Neural cell (in vitro differentiated cells): ENCODE measurements around the gene UFSP2. TPM values are rescaled to one million over a fixed set of nuclear protein-coding genes. Genes with fewer than 3 reads are reported as not detected.

Experiments used
- H2AFZ ChIP-seq: fragments of 200-600, 300-800 bp; sonication (generic), shearing (Covaris generic); 2 replicates; pipeline ENCODE4 v1.6.0; 2014; ENCODE audit warnings: low read depth, mild to moderate bottlenecking, antibody characterized with exemption, low read length, moderate library complexity
- H3F3A ChIP-seq: fragments of 200-600 bp; shearing (Covaris generic); 2 replicates; pipeline ENCODE4 v1.6.1; 2016; ENCODE audit warnings: mild to moderate bottlenecking, moderate library complexity, mixed read lengths, antibody characterized with exemption, low read length; ENCODE audit not compliant: insufficient read depth, poor library complexity, severe bottlenecking
- H3K27ac ChIP-seq: fragments of 200-600, 300-800 bp; sonication (generic), shearing (Covaris generic); 2 replicates; pipeline ENCODE4 v1.5.1; 2014; ENCODE audit warnings: mild to moderate bottlenecking, low read length, moderate library complexity
- H3K27me3 ChIP-seq: fragments of 300-800, 200-600 bp; sonication (generic), shearing (Covaris generic); 2 replicates; pipeline ENCODE4 v1.6.0; 2014; ENCODE audit warnings: mild to moderate bottlenecking, low read depth, low read length, moderate library complexity; ENCODE audit not compliant: insufficient read depth
- H3K36me3 ChIP-seq: fragments of 300-800, 200-600 bp; sonication (generic), shearing (Covaris generic); 2 replicates; pipeline ENCODE4 v1.5.1; 2014; ENCODE audit warnings: mild to moderate bottlenecking, antibody characterized with exemption, low read length, moderate library complexity; ENCODE audit not compliant: insufficient read depth
- H3K4me2 ChIP-seq: fragments of 300-800, 200-600 bp; sonication (generic), shearing (Covaris generic); 2 replicates; pipeline ENCODE4 v1.6.0; 2014; ENCODE audit warnings: mild to moderate bottlenecking, low read length
- H3K4me3 ChIP-seq: fragments of 300-800, 200-600 bp; sonication (generic), shearing (Covaris generic); 2 replicates; pipeline ENCODE4 v1.5.1; 2014; ENCODE audit warnings: mild to moderate bottlenecking, low read length, moderate library complexity
- H3K79me2 ChIP-seq: fragments of 200-600 bp; shearing (Covaris generic); replicated peaks from 2 replicates; pipeline ENCODE4 v1.6.0; 2014; ENCODE audit warnings: mild to moderate bottlenecking, low read length, moderate library complexity; ENCODE audit not compliant: insufficient read depth
- H3K9ac ChIP-seq: fragments of 300-800, 200-600 bp; sonication (generic), shearing (Covaris generic); 2 replicates; pipeline ENCODE4 v1.6.1; 2016; ENCODE audit warnings: mild to moderate bottlenecking, low read length, mixed read lengths
- H3K9me2 ChIP-seq: fragments of 200-600 bp; shearing (Covaris generic); 2 replicates; pipeline ENCODE4 v1.6.1; 2016; ENCODE audit warnings: mild to moderate bottlenecking, low read length, mixed read lengths; ENCODE audit not compliant: insufficient read depth
- H3K9me3 ChIP-seq: fragments of 200-600, 300-800 bp; sonication (generic), shearing (Covaris generic); 2 replicates; pipeline ENCODE4 v1.6.1; 2016; ENCODE audit warnings: mild to moderate bottlenecking, mixed run types, low read length, moderate library complexity, mixed read lengths
- H4K20me1 ChIP-seq: fragments of 200-600 bp; shearing (Covaris generic); 2 replicates; pipeline ENCODE4 v1.6.1; 2016; ENCODE audit warnings: mild to moderate bottlenecking, mixed run types; ENCODE audit not compliant: insufficient read depth
- EP300 ChIP-seq: fragments of 450-650 bp; conservative IDR thresholded peaks from 2 replicates; pipeline ENCODE4 v1.6.1; 2014; ENCODE audit warnings: antibody characterized with exemption, mild to moderate bottlenecking, moderate library complexity; ENCODE audit not compliant: poor library complexity, severe bottlenecking
- EZH2 ChIP-seq: fragments of 200-600, 300-800 bp; shearing (Covaris generic), sonication (generic); IDR thresholded peaks from 2 replicates; pipeline ENCODE4 v1.6.1; 2014; ENCODE audit warnings: antibody characterized with exemption, low read length, borderline replicate concordance, mild to moderate bottlenecking; ENCODE audit not compliant: insufficient read depth, poor library complexity, severe bottlenecking
- MXI1 ChIP-seq: fragments of 450-650 bp; conservative IDR thresholded peaks from 2 replicates; pipeline ENCODE4 v1.6.1; 2014; ENCODE audit warnings: antibody characterized with exemption, mild to moderate bottlenecking; ENCODE audit not compliant: poor library complexity, severe bottlenecking
- POLR2AphosphoS5 ChIP-seq: IDR thresholded peaks from 2 replicates; pipeline ENCODE4 v1.6.1; 2012
- RAD21 ChIP-seq: fragments of 450-650 bp; conservative IDR thresholded peaks from 2 replicates; pipeline ENCODE4 v1.6.1; 2014; ENCODE audit warnings: antibody characterized with exemption, mild to moderate bottlenecking, moderate library complexity
- SMC3 ChIP-seq: fragments of 450-650 bp; conservative IDR thresholded peaks from 2 replicates; pipeline ENCODE4 v1.6.1; 2014; ENCODE audit warnings: antibody characterized with exemption, mild to moderate bottlenecking, moderate library complexity; ENCODE audit not compliant: poor library complexity
- TAF1 ChIP-seq: IDR thresholded peaks from 2 replicates; pipeline ENCODE4 v1.6.1; 2012; ENCODE audit warnings: low read depth
- polyA plus RNA-seq: library from polyadenylated mRNA; depleted of rRNA; stranded (reverse); fragments of >200 nt; gene quantifications from 2 replicates; pipeline ENCODE4 v1.2.3, GENCODE V29; 2014
- TF ChIP-seq, protein P1 (sequence below): IDR thresholded peaks from 2 replicates; pipeline ENCODE4 v1.6.1; 2012; ENCODE audit warnings: borderline replicate concordance
- TF ChIP-seq, protein P2 (sequence below): fragments of 450-650 bp; IDR thresholded peaks from 2 replicates; pipeline ENCODE4 v1.5.1; 2014; ENCODE audit warnings: antibody characterized with exemption, mild to moderate bottlenecking, moderate library complexity; ENCODE audit not compliant: poor library complexity, severe bottlenecking

Gene UFSP2
- polyA plus RNA-seq, 1 donor from 2014 or later, result 38.9 TPM

DNA sequence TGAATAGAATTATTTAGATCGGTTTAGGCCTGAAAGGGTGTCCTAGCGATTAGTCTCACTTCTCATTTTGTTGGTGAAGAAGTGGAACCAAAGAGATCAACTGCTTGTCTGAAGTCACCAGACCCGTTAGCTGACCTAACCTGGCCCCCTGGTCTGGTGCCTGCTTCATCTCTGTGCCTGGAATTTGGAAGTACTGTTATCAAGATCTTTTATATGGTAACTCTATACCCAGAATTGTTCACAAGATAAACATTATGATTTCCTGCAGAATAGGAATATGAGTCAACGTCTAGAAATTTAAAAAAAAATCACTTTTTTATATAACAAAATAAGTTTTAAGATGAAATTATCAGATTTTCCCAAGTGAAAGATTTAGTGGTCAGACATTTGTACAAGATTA lies 67.2 kb downstream of the UFSP2 start:
- Histone ChIP-seq H3K79me2 (no peaks in the 10 kb centered on the region), H3K9ac (no peak overlapping the region), H3K27me3 (no peaks in the 10 kb centered on the region), H3K4me3 (no peak overlapping the region), H3K27ac (no peak overlapping the region), H3K4me2 (no peak overlapping the region), H3K36me3 (no peaks in the 10 kb centered on the region), H3K9me3 (no peaks in the 10 kb centered on the region), H3F3A (no peaks in the 10 kb centered on the region), H3K9me2 (no peaks in the 10 kb centered on the region), H2AFZ (no peak overlapping the region), H4K20me1 (no peaks in the 10 kb centered on the region)
- TF ChIP-seq, protein P1, sequence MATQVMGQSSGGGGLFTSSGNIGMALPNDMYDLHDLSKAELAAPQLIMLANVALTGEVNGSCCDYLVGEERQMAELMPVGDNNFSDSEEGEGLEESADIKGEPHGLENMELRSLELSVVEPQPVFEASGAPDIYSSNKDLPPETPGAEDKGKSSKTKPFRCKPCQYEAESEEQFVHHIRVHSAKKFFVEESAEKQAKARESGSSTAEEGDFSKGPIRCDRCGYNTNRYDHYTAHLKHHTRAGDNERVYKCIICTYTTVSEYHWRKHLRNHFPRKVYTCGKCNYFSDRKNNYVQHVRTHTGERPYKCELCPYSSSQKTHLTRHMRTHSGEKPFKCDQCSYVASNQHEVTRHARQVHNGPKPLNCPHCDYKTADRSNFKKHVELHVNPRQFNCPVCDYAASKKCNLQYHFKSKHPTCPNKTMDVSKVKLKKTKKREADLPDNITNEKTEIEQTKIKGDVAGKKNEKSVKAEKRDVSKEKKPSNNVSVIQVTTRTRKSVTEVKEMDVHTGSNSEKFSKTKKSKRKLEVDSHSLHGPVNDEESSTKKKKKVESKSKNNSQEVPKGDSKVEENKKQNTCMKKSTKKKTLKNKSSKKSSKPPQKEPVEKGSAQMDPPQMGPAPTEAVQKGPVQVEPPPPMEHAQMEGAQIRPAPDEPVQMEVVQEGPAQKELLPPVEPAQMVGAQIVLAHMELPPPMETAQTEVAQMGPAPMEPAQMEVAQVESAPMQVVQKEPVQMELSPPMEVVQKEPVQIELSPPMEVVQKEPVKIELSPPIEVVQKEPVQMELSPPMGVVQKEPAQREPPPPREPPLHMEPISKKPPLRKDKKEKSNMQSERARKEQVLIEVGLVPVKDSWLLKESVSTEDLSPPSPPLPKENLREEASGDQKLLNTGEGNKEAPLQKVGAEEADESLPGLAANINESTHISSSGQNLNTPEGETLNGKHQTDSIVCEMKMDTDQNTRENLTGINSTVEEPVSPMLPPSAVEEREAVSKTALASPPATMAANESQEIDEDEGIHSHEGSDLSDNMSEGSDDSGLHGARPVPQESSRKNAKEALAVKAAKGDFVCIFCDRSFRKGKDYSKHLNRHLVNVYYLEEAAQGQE, result no peak
- TF ChIP-seq RAD21 (no peak), SMC3 (no peak), MXI1 (no peak), POLR2AphosphoS5 (no peak), TAF1 (no peak), EZH2 (no peak), EP300 (no peak)
- TF ChIP-seq, protein P2, sequence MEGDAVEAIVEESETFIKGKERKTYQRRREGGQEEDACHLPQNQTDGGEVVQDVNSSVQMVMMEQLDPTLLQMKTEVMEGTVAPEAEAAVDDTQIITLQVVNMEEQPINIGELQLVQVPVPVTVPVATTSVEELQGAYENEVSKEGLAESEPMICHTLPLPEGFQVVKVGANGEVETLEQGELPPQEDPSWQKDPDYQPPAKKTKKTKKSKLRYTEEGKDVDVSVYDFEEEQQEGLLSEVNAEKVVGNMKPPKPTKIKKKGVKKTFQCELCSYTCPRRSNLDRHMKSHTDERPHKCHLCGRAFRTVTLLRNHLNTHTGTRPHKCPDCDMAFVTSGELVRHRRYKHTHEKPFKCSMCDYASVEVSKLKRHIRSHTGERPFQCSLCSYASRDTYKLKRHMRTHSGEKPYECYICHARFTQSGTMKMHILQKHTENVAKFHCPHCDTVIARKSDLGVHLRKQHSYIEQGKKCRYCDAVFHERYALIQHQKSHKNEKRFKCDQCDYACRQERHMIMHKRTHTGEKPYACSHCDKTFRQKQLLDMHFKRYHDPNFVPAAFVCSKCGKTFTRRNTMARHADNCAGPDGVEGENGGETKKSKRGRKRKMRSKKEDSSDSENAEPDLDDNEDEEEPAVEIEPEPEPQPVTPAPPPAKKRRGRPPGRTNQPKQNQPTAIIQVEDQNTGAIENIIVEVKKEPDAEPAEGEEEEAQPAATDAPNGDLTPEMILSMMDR, result no peak

DNA sequence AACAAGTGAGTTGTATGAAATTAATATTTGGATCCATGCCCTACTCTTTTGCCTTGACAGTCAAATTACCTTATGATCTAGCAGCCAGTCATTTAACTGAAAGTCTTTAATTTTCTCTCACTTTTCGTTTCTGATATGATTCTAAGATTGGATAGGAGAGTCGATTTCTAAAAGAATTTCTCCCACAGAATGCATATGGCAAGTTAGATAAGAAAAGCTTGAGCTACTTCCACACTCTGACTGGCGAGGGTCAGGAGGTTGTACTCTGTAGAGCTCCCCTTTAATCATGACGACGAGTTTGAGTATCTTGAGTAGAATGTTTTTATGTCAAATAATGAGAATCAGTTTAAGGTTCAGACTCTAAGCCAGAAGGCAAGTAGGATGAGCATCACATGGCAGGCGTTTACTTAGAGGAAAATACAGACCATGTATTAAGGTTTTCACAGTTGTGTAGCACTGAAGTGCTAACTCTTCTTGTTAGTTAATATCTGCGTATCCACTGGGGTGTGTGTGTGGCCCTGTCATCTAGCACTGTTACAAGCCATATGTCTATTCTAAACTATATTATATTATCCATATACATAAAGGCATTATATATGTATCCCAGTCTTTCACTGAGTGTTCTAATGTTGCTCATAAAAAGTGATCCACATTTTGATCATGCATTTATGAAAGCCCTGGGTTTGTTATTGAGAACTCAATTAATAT lies 67.9 kb downstream of the UFSP2 start:
- H3K9ac ChIP-seq, result no peak overlapping the region
- H3K79me2 ChIP-seq, result no peaks in the 10 kb centered on the region
- TF ChIP-seq, protein P1, result no peak
- TF ChIP-seq SMC3 (no peak), MXI1 (no peak), EP300 (no peak), EZH2 (no peak), TAF1 (no peak), POLR2AphosphoS5 (no peak), RAD21 (no peak)
- TF ChIP-seq, protein P2, result no peak
- H3K27me3 ChIP-seq, result no peaks in the 10 kb centered on the region
- H3K9me2 ChIP-seq, result no peaks in the 10 kb centered on the region
- no peak overlapping the region for H3K4me3 ChIP-seq
- no peaks in the 10 kb centered on the region for H4K20me1 ChIP-seq
- H3K36me3 ChIP-seq, result no peaks in the 10 kb centered on the region
- H3K27ac ChIP-seq, result no peak overlapping the region
- no peaks in the 10 kb centered on the region for H3F3A ChIP-seq
- H3K4me2 ChIP-seq, result no peak overlapping the region
- H2AFZ ChIP-seq, result no peak overlapping the region
- no peaks in the 10 kb centered on the region for H3K9me3 ChIP-seq
